ENCODE data around the gene ACBD4. TPM values are rescaled to one million over a fixed set of nuclear protein-coding genes. Genes with fewer than 3 reads are reported as not detected.

The ACBD4 gene
- total and polyA plus RNA-seq, 2 donors (not counting 3 experiments of a cell fraction or from before 2014, with no cell fraction given): 4.5 to 7.5 TPM

- Histone ChIP-seq H3K36me3 (ENCODE audit: control insufficient read depth in 2 of 2, extremely low read depth in 1 of 2, insufficient read depth in 2 of 2, low read length in 2 of 2) (no peaks in the 10 kb centered on the region), H2AFZ (ENCODE audit: low read depth, low read length) (peak overlapping the region; percentile 67), H3K9ac (replicated peaks; ENCODE audit: extremely low read depth, insufficient read depth, low read length) (peak overlapping the region; percentile 30), H4K20me1 (replicated peaks; ENCODE audit: control insufficient read depth, extremely low read depth, insufficient read depth, low read length) (no peaks in the 10 kb centered on the region), H3K4me1 (ENCODE audit: control insufficient read depth, extremely low read depth, insufficient read depth, low read length) (peaks cover 32% of the 10 kb centered on the region), H3K4me3 (replicated peaks in 1 of 3; ENCODE audit: insufficient read depth in 1 of 3, low read depth in 1 of 3, low read length in 3 of 3) (peak overlapping the region; percentile 47 to 69 (median 56)), H3K27me3 (ENCODE audit: control insufficient read depth in 2 of 2, insufficient read depth in 2 of 2, low read length in 2 of 2) (no peaks in the 10 kb centered on the region), H3K9me3 (replicated peaks; ENCODE audit: control insufficient read depth, insufficient read depth, low read length) (no peaks in the 10 kb centered on the region), H3K4me2 (ENCODE audit: insufficient read depth, low read length) (peak overlapping the region; percentile 55), H3K9me1 (replicated peaks; ENCODE audit: control insufficient read depth, extremely low read depth, insufficient read depth, low read length) (no peaks in the 10 kb centered on the region), H3K27ac (ENCODE audit: insufficient read depth, low read depth, low read length) (no peak overlapping the region), H3K79me2 (ENCODE audit: control insufficient read depth, insufficient read depth, low read length) (peaks cover 2% of the 10 kb centered on the region)
- FAIRE-seq (no peak), DNase-seq (ENCODE audit: low read depth, low spot score) (peak; percentile 49)
- TF ChIP-seq MYC (IDR thresholded peaks at IDR 0.05; ENCODE audit: low read depth, low read length): no peak
- TF ChIP-seq CTCF (IDR thresholded peaks at IDR 0.05; ENCODE audit: extremely low read depth in 1 of 2, insufficient read depth in 1 of 2, low read depth in 1 of 2, low read length in 2 of 2): peak; percentile 90 to 91
- no TSS peak for BruUV-seq (replicated peaks)
- CTCF ChIA-PET: interaction anchor here (0.6 to 7.2 kb wide), 11 partner anchors 12 to 353 kb away, joined by 3 to 476 read pairs (median 5); partner anchors contain the start of gene C1QL1
- POLR2A ChIA-PET: no interaction called here
- dilution Hi-C loops (cut with MboI; ENCODE audit: extremely low pct_ligation_motif_present, low sequenced_read_pairs): no loop called here
- intact Hi-C loops (cut with micrococcal nuclease): loop anchor here (1.0 to 2.0 kb wide), 7 partner anchors 7 to 357 kb away; partner anchors contain the start of gene NMT1
These were observed 3.7 kb upstream of the ACBD4 start for GRCh38 chr17:45131616-45132319.

GRCh38 chr17:45132320-45132571 is 3.2 kb upstream of the ACBD4 start, which contains the start of gene PLCD3:
Gene PLCD3 (minus strand): TSS chr17:45132515. CDS start chr17:45132410, 105 bp downstream.
- ChIA-PET CTCF (interaction anchor here (0.7 to 7.2 kb wide), 8 partner anchors 14 to 354 kb away, joined by 3 to 476 read pairs (median 8); partner anchors contain the start of gene C1QL1), POLR2A (no interaction called here)
- FAIRE-seq (peak; percentile 26), DNase-seq (ENCODE audit: low read depth, low spot score) (no peak)
- intact Hi-C loops (cut with micrococcal nuclease) (loop anchor here (1.0 to 2.0 kb wide), 7 partner anchors 8 to 358 kb away; partner anchors contain the start of gene NMT1), dilution Hi-C loops (cut with MboI; ENCODE audit: extremely low pct_ligation_motif_present, low sequenced_read_pairs) (no loop called here)
- H2AFZ ChIP-seq (ENCODE audit: low read depth, low read length): peak within 1 kb of the TSS; percentile 94
- no TSS peak for BruUV-seq (replicated peaks)
- no peaks in the 10 kb centered on the region for H3K36me3 ChIP-seq (ENCODE audit: control insufficient read depth in 2 of 2, extremely low read depth in 1 of 2, insufficient read depth in 2 of 2, low read length in 2 of 2)
- no peaks in the 10 kb centered on the region for H3K27me3 ChIP-seq (ENCODE audit: control insufficient read depth in 2 of 2, insufficient read depth in 2 of 2, low read length in 2 of 2)
- H3K4me1 ChIP-seq (ENCODE audit: control insufficient read depth, extremely low read depth, insufficient read depth, low read length): peaks cover 30% of the 10 kb centered on the region
- peaks cover 2% of the 10 kb centered on the region for H3K79me2 ChIP-seq (ENCODE audit: control insufficient read depth, insufficient read depth, low read length)
- H3K27ac ChIP-seq (ENCODE audit: insufficient read depth, low read depth, low read length): peak within 1 kb of the TSS; percentile 65
- peak within 1 kb of the TSS; percentile 64 for H3K4me2 ChIP-seq (ENCODE audit: insufficient read depth, low read length)
- H3K9me3 ChIP-seq (replicated peaks; ENCODE audit: control insufficient read depth, insufficient read depth, low read length): no peaks in the 10 kb centered on the region
- TF ChIP-seq MAX (IDR thresholded peaks at IDR 0.05; ENCODE audit: insufficient read depth, insufficient read length) (no peak), MYC (IDR thresholded peaks at IDR 0.05; ENCODE audit: low read depth, low read length) (no peak), POLR2AphosphoS5 (IDR thresholded peaks at IDR 0.05; ENCODE audit: insufficient read depth, low read depth, low read length) (peak; percentile 77), FOS (IDR thresholded peaks at IDR 0.05; ENCODE audit: borderline replicate concordance, insufficient read depth, low read length) (no peak), POLR2A (IDR thresholded peaks at IDR 0.05; ENCODE audit: low read depth, low read length) (peak; percentile 69), GATA2 (IDR thresholded peaks at IDR 0.05; ENCODE audit: insufficient read depth, insufficient read length, low read depth, low read length) (no peak), CTCF (IDR thresholded peaks at IDR 0.05; ENCODE audit: extremely low read depth in 1 of 2, insufficient read depth in 1 of 2, low read depth in 1 of 2, low read length in 2 of 2) (no peak)
- peak within 1 kb of the TSS; percentile 70 for H3K9ac ChIP-seq (replicated peaks; ENCODE audit: extremely low read depth, insufficient read depth, low read length)
- H3K9me1 ChIP-seq (replicated peaks; ENCODE audit: control insufficient read depth, extremely low read depth, insufficient read depth, low read length): no peaks in the 10 kb centered on the region
- peak within 1 kb of the TSS; percentile 47 to 70 (median 56) for H3K4me3 ChIP-seq (replicated peaks in 1 of 3; ENCODE audit: insufficient read depth in 1 of 3, low read depth in 1 of 3, low read length in 3 of 3)
- H4K20me1 ChIP-seq (replicated peaks; ENCODE audit: control insufficient read depth, extremely low read depth, insufficient read depth, low read length): no peaks in the 10 kb centered on the region
